ENCODE measurements around the gene NTM.
"Not testable (repeated sequence)": the region's sequence is repeated elsewhere in the genome, so short reads cannot be mapped to it uniquely, and the experiment has no call there.

The NTM gene

DNA sequence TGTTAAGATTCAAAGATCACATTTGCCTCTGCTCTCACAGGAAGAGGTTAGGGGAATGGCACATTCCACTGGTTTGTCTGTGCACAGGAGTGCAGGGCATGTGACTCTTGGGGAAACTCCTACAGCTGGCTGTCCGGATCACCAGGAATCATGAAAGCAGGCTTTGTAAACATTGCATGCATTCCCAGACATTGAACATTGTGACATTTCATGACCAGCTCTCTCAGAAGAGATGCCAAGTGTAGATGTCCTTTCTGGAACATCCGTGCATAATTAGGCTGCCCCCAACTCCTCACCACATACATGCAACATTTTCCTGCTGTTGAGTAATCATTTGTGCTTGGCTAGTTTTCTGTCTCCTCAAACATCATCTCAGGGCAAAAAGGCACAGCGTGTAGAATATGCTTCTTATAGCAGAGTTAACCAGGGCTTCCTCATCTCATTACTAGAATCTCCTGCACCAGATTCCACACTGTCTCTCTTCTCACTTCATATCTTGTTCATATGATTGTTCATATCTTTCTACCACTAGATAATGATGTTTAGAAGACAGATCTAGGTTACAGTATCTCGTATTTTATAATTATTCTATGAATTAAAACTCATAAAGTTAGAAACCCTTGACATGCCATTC, 694.7 kb downstream of the NTM start:
- DNase-seq = no peak

DNA sequence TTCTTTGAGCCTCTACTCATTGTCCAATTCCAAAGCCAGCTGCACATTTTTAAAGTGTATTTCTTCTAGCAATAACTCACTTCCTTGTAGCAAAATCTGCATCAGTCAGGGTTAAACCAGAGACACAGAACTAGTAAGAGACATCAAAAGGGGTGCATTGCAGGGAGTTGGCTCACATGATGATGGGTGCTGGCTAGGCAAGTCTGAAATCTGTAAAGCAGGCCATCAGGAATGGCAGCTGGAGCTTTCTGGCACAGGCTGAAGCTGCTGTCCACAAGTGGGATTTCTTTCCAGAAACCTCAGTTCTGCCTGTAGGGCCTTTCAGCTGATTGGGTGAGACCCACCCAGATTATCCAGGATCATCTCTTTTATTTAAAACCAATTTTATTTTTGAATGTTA, 698.1 kb downstream of the NTM start:
- no peak for DNase-seq

DNA sequence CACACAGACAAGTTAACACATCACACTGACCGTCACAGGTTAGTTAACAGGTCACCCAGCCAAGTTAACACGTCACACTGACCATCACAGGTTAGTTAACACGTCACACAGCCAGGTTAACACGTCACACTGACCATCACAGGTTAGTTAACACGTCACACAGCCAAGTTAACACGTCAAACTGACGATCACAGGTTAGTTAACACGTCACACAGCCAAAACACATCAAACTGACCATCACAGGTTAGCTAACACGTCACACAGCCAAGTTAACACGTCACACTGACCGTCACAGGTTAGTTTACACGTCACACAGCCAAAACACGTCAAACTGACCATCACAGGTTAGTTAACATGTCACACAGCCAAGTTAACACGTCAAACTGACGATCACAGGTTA, 699.2 kb downstream of the NTM start:
- DNase-seq = not testable (repeated sequence)

GRCh38 chr11:132070907-132071306, 700.5 kb downstream of the NTM start:
- not testable (repeated sequence) for DNase-seq

DNA sequence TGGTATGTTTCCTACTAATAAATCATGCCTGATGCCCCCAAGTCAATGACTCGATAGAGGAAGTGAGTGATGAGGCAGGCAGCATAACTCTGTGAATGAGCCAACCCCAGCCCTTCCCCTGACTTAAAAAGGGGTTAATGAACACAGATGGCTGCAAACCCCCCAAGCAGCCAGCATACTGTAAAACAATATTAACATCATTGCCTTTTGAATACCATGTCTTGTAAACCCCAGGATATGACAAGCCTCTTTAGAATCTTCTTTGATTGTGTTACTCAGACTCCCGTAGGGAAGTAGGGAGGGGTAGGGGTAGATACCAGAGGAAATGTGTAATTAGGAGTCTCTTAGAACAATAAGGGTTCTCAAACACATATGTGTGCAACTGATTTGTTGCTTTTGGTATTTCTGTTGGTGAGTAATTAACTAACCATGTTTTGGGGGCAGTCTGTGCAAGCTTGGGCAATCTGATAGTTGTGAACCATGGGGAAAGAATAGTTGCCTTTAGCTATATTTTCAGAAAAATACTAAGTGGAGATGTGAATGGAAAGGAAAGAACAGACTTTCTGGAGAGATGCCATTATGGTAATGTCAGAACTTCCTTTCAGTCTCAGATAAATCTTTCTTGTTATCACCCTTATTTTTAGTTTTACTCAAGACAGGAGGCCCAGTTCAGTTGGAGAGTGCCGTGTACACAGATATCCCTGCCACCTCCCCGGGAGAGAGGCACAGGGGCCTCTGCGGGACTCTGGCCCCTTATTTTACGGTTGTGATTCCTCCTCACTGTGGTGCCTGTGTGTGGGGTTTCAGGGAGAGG, 701.8 kb downstream of the NTM start:
- DNase-seq = no peak

DNA sequence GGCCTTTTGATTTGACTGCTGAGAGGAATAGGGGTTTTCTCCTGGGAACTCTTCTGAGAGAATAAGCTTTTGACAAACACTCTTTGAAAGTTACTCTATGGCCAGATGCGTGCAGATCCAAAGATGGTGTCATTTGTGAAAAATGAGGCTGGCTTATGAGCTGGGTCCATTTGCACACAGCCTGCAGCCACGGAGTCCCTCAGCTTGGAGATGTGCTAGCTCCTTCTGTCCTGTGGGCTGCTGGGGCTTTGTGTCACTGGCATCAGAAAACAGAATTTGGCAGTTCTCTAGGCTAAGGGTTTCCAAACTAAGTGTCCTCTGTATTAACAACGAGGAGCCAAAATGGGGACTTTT, 702.4 kb downstream of the NTM start:
- no peak for DNase-seq

DNA sequence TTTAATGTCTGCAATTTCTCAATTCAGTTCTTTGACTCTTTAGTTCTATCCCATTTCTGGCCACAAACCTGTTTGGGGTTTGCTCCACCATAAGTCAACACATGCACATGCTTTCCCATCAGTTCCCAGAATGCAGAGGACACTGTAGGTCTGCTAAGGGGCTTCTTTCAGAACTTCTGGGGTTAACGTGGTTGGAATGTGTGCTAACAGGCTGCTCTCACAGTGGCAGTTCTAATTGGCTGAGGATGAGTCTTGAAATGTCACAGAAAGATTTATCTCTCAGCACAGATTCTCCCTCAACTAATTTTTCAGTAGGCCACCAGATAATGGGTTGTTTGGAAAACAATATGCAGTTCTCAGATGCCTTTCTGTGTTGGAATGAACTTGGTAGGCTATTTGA, 703.4 kb downstream of the NTM start:
- no peak for DNase-seq

DNA sequence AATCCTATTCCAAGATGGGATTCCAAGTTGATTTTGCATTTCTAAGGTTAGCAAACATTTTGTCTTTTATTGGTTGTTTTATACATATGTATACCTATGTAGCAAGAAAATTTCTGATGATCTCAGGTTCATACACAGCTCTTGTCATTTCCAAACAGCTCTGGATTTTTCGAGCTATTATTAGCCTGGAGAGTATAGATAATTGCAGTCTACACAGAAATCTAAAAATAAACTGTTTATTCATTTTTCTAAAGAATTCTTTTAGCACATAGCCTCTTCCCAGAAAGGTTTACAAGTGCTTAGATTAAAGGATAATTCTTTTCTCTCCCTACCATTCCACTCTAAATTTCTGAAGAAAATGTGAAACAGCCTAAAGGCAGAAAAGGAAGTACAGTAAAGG, 705.0 kb downstream of the NTM start:
- DNase-seq = no peak

DNA sequence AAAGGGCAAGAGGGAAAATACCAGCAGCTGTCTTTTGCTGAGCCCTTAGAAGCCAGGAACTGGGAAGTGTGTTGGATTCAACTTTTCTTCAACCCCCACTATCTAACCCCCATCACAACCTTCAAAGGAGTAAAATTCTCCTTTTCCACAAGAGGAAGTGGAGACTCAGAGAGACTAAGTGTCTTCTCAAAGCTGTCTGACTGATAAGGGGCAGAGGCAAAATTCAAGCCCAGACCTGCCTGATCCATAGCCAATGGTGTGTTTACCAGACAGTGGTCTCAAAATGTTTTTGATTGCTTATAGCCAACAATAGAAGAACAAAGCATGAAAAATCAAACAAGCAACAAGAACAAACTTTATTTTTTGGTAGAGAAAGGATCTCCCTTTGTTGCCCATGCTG, 707.0 kb downstream of the NTM start:
- DNase-seq = no peak

GRCh38 chr11:132078264-132079076, 708.1 kb downstream of the NTM start:
- no peak for DNase-seq

GRCh38 chr11:132080127-132080526, 709.7 kb downstream of the NTM start:
- DNase-seq = no peak

DNA sequence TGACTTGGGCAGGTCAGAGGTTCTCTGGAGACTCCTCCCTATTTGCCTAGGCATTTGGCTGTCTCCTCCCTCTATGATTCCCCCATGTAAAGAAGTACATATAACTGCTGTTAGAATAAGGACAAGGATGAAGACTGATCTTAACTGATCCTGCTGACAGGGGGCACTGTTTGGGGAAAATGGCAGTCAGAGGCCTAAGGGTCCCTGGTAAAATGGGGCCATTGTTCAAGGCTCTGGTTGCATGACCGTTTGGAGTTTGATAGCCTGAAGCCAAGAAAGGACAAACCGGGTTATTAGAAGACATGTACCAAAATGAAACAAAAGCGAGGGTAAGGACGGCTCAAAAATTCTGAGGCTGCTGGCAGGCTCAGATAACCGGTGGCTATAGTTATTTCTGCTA, 712.2 kb downstream of the NTM start:
- DNase-seq = no peak

GRCh38 chr11:132084433-132084832, 714.0 kb downstream of the NTM start:
- no peak for DNase-seq

GRCh38 chr11:132087148-132087547, 716.7 kb downstream of the NTM start:
- DNase-seq = no peak

DNA sequence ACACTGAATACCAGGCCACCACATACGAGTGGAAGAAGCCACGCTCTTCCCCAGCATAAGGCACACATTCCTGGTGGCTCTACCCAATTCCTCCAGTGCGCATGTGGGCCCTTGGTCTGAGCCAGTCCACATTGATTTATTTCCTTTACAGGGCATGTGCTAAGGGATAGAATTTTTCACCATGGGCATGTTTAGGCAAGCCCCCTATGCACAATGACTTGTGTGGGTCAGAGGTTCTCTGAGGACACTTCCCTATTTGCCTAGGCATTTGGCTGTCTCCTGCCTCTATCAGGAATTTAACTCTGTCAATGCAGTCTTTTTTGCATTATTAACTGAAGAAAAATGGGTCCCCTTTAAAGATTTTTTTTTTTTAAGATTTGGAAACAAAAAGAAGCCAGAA, 718.1 kb downstream of the NTM start:
- DNase-seq = no peak

- no peak for DNase-seq
Observed at GRCh38 chr11:132093536-132094259, 723.3 kb downstream of the NTM start.

DNA sequence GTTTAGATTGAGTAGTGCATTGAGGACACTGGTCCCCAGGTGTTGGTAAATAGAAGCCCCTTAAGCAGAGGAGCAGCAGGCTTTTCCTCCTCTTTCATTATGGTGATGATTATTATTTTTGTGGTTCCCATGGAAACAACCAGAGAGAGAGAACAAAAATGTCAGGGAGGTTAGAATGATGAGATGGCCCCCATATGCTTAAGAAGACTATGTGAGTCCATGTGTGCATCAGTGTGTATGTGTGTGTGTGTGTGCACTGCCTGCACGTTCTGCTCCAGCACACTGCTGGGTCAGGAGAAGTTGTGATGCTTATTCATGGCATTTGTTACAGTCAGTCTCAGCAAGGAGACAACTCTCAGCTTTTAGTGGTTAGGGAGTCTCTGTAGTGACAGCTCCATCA, 724.2 kb downstream of the NTM start:
- DNase-seq = no peak

- DNase-seq = no peak
Observed at GRCh38 chr11:132095230-132096131, 725.1 kb downstream of the NTM start.

DNA sequence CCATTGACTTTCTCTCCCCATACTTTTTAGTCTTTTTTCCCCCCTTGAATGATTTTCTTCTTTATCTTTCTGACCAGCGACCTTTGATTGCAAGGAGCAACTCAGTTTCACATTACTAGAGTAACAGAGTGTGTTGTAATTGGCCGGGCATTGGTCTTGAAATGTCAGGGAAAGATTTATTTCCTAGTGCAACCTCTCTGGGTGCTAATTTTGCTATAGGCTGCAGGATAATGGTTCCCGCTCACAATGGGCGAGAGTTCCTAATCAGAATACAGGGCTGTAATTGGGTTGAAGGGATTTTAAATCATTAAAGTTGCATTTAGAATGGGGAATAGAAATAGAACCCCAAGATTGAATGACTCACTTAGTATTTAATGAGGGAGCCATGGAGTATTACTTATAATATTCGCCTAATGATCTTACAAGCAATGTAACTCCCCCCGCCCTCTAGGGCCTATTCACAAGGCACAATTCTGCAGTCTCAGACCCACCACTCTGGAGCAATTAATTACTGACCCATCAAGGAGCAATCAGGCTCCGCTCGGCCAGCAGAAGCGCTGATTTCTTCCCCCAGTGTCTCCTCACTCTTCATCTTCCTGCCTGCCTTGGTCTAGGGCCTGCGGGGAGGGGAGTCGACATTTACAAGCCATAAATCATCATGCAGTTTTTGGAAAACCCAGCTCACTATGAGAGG, 725.9 kb downstream of the NTM start:
- DNase-seq = no peak

DNA sequence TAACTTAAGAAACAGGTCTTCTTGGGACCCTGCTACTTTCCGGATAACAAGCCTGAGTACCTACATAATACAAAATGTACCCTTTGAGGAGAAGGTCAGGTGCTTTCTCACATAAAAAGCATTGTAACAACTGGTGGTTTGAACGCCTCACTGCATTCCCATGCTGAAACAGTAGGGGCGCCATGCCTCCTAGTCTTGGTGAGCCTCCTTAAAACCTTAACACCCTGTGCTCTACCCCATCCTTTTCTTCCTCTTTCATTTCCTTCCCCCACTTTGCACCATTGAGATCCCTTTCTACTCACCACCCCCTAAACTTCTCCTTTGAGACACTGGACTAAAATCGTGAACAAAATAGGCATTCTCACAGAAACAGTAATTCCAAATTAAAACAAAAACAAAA, 729.3 kb downstream of the NTM start:
- DNase-seq = no peak

DNA sequence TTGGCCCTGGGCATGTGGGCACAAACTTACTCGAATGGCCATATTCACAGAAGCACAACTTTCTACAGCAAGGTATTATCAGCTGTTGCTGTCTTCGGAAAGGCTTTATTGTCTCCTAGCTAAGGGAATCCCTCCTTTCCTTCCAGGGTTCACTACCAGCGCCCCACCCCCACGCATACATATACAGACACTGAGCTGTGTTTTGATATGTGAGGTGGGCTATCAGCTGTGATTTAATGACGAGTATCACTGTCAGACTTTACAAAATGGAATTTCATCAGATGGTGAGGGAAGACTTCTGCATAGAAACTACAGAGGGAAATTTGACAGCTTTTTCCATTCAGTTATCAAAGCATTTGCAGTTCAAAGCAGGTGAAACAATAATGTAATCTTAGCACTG, 730.2 kb downstream of the NTM start:
- no peak for DNase-seq

GRCh38 chr11:132101881-132102280, 731.5 kb downstream of the NTM start:
- no peak for DNase-seq
